PC-9 (cell line): Measurements from ENCODE around the gene FADS3.

Source experiments
- EZH2 ChIP-seq: fragments of 200-600 bp; sonication (generic); IDR thresholded peaks from 2 replicates; pipeline ENCODE4 v1.8.0; 2017; ENCODE audit warnings: antibody characterized with exemption, low read depth
- TF ChIP-seq, protein P1 (sequence below): fragments of 200-600 bp; sonication (generic); conservative IDR thresholded peaks from 2 replicates; pipeline ENCODE4 v1.6.1; 2017; ENCODE audit warnings: mixed run types, antibody characterized with exemption, mild to moderate bottlenecking, moderate library complexity

GRCh38 chr11:61897387-61898246 lies 6.3 kb upstream of the FADS3 start:
- TF ChIP-seq, protein P1, sequence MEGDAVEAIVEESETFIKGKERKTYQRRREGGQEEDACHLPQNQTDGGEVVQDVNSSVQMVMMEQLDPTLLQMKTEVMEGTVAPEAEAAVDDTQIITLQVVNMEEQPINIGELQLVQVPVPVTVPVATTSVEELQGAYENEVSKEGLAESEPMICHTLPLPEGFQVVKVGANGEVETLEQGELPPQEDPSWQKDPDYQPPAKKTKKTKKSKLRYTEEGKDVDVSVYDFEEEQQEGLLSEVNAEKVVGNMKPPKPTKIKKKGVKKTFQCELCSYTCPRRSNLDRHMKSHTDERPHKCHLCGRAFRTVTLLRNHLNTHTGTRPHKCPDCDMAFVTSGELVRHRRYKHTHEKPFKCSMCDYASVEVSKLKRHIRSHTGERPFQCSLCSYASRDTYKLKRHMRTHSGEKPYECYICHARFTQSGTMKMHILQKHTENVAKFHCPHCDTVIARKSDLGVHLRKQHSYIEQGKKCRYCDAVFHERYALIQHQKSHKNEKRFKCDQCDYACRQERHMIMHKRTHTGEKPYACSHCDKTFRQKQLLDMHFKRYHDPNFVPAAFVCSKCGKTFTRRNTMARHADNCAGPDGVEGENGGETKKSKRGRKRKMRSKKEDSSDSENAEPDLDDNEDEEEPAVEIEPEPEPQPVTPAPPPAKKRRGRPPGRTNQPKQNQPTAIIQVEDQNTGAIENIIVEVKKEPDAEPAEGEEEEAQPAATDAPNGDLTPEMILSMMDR: peak; percentile 97
- no peak for TF ChIP-seq EZH2
